GM23248 (cell line): ENCODE measurements around the gene STEAP1. TPM values are rescaled to one million over a fixed set of nuclear protein-coding genes. Genes with fewer than 3 reads are reported as not detected.
"Not testable (repeated sequence)": the region's sequence is repeated elsewhere in the genome, so short reads cannot be mapped to it uniquely, and the experiment has no call there.

Source experiments
- DNase-seq: peaks from one replicate; pipeline ENCODE4 v3.0.0-alpha.2; 2015
- H2AFZ ChIP-seq: fragments of 200-600 bp; sonication (generic); 2 replicates; pipeline ENCODE4 v1.6.1; 2016; ENCODE audit warnings: antibody characterized with exemption
- H3F3A ChIP-seq: fragments of 200-600 bp; sonication (generic); 2 replicates; pipeline ENCODE4 v1.6.1; 2016; ENCODE audit warnings: mild to moderate bottlenecking, antibody characterized with exemption, mixed run types; ENCODE audit not compliant: insufficient read depth
- H3K27ac ChIP-seq: fragments of 200-600 bp; sonication (generic); 2 replicates; pipeline ENCODE4 v1.5.1; 2016; ENCODE audit warnings: mild to moderate bottlenecking
- H3K27me3 ChIP-seq: fragments of 200-600 bp; sonication (generic); replicated peaks from 2 replicates; pipeline ENCODE4 v1.6.1; 2016; ENCODE audit warnings: mild to moderate bottlenecking; ENCODE audit not compliant: insufficient read depth
- H3K36me3 ChIP-seq: fragments of 200-600 bp; sonication (generic); 2 replicates; pipeline ENCODE4 v1.6.1; 2016; ENCODE audit warnings: low read depth, mild to moderate bottlenecking
- H3K4me1 ChIP-seq: fragments of 200-600 bp; sonication (generic); 2 replicates; pipeline ENCODE4 v1.6.1; 2016; ENCODE audit warnings: mild to moderate bottlenecking; ENCODE audit not compliant: insufficient read depth
- H3K4me2 ChIP-seq: fragments of 200-600 bp; sonication (generic); one replicate; pipeline ENCODE4 v1.6.1; 2016; ENCODE audit warnings: mild to moderate bottlenecking; ENCODE audit not compliant: unreplicated experiment
- H3K4me3 ChIP-seq: fragments of 200-600 bp; sonication (generic); 2 replicates; pipeline ENCODE4 v1.5.1; 2016; ENCODE audit warnings: mild to moderate bottlenecking
- H3K79me2 ChIP-seq: fragments of 200-600 bp; sonication (generic); 2 replicates; pipeline ENCODE4 v1.6.1; 2016; ENCODE audit warnings: mild to moderate bottlenecking; ENCODE audit not compliant: insufficient read depth
- H3K9ac ChIP-seq: fragments of 200-600 bp; sonication (generic); 2 replicates; pipeline ENCODE4 v1.6.1; 2016; ENCODE audit warnings: mild to moderate bottlenecking
- H3K9me2 ChIP-seq: fragments of 200-600 bp; sonication (generic); 2 replicates; pipeline ENCODE4 v1.6.1; 2016; ENCODE audit warnings: mixed run types, mild to moderate bottlenecking, moderate library complexity; ENCODE audit not compliant: insufficient read depth
- H3K9me3 ChIP-seq: fragments of 200-600 bp; sonication (generic); one replicate; pipeline ENCODE4 v1.6.1; 2017; ENCODE audit warnings: low read depth
- H4K20me1 ChIP-seq: fragments of 200-600 bp; sonication (generic); 2 replicates; pipeline ENCODE4 v1.6.0; 2016; ENCODE audit not compliant: insufficient read depth
- EZH2 ChIP-seq: fragments of 200-600 bp; sonication (generic); IDR thresholded peaks from 2 replicates; pipeline ENCODE4 v1.6.1; 2018; ENCODE audit warnings: antibody characterized with exemption, mild to moderate bottlenecking; ENCODE audit not compliant: insufficient read depth, poor library complexity, severe bottlenecking
- EZH2phosphoT487 ChIP-seq: fragments of 200-600 bp; sonication (generic); IDR thresholded peaks from 2 replicates; pipeline ENCODE4 v1.6.1; 2018; ENCODE audit warnings: antibody characterized with exemption, moderate library complexity, mild to moderate bottlenecking, low read depth; ENCODE audit not compliant: insufficient read depth
- WGBS, 2 experiments: methylation state at CpG; one replicate each; pipeline ENCODE4 v1.1.6; 2015 to 2017; ENCODE audit warnings: low lambda C conversion rate in 2 of 2, low coverage in 1 of 2; ENCODE audit errors: missing lambda C conversion rate in 2 of 2; 5-methylcytosine and 5-hydroxymethylcytosine counted together
- in situ Hi-C: fragments of 300-500 bp; cut with MboI; formaldehyde crosslinking; loops from 2 replicates; pipeline ENCODE4 v1.15.0; 2020
- polyA plus RNA-seq: library from polyadenylated mRNA; unstranded; fragments of >200 nt; fragmentation: Nextera tagmentation; extraction: Ambion mirVana; gene quantifications from 2 replicates; pipeline ENCODE4 v1.2.1, GENCODE V29; 2016
- total RNA-seq: library from RNA; depleted of rRNA; stranded (reverse); fragments of >200 nt; shearing (Covaris generic); gene quantifications from 2 replicates; pipeline ENCODE4 v1.2.3, GENCODE V29; 2014

STEAP1 gene
- total and polyA plus RNA-seq, 2 experiments from 2014 or later: 97.7 to 140 TPM

GRCh38 chr7:90147079-90147960 lies 6.9 kb upstream of the STEAP1 start:
- H3K9me3 ChIP-seq, H3K27ac ChIP-seq, H3F3A ChIP-seq, H3K4me1 ChIP-seq, H3K4me2 ChIP-seq, H4K20me1 ChIP-seq, in situ Hi-C loops, H3K27me3 ChIP-seq, H3K36me3 ChIP-seq, H3K79me2 ChIP-seq, H3K9ac ChIP-seq, H3K4me3 ChIP-seq, H3K9me2 ChIP-seq, H2AFZ ChIP-seq, DNase-seq: not testable (repeated sequence)
- 76 to 85% methylated on average over 13 to 14 of the region's 14 CpGs for WGBS, 2 experiments

GRCh38 chr7:90149428-90149827 lies 4.8 kb upstream of the STEAP1 start:
- H3K9ac ChIP-seq, H3K27me3 ChIP-seq, H2AFZ ChIP-seq, in situ Hi-C loops, H3K4me3 ChIP-seq, H4K20me1 ChIP-seq, H3K36me3 ChIP-seq, H3K9me2 ChIP-seq, H3K79me2 ChIP-seq, H3K4me1 ChIP-seq, H3K4me2 ChIP-seq, H3K9me3 ChIP-seq, H3F3A ChIP-seq, H3K27ac ChIP-seq: not testable (repeated sequence)
- DNase-seq: peak; percentile 47

GRCh38 chr7:90151884-90152283 lies 2.4 kb upstream of the STEAP1 start:
- WGBS, 2 experiments: 74 to 81% methylated on average over 3 of the region's 3 CpGs
- H3K4me3 ChIP-seq, H3K27ac ChIP-seq, H3K9me3 ChIP-seq, H3K9me2 ChIP-seq, H3K27me3 ChIP-seq, H4K20me1 ChIP-seq, DNase-seq, H3K9ac ChIP-seq, H3K4me2 ChIP-seq, H3K36me3 ChIP-seq, H2AFZ ChIP-seq: not testable (repeated sequence)
- Histone ChIP-seq H3K79me2 (peaks cover 24% of the 10 kb centered on the region), H3K4me1 (peaks cover 18% of the 10 kb centered on the region), H3F3A (peaks cover 22% of the 10 kb centered on the region)
- in situ Hi-C loops: loop anchor here (10.0 kb wide), 2 partner anchors 113 to 283 kb away; no protein-coding TSS in a partner anchor

GRCh38 chr7:90152642-90153253 lies 1.5 kb upstream of the STEAP1 start:
- H3K27me3 ChIP-seq, H3K4me3 ChIP-seq, H2AFZ ChIP-seq, H3K9ac ChIP-seq, H3K9me2 ChIP-seq, H3K9me3 ChIP-seq, H4K20me1 ChIP-seq, H3K36me3 ChIP-seq: not testable (repeated sequence)
- Histone ChIP-seq H3F3A (peaks cover 31% of the 10 kb centered on the region), H3K4me2 (peak overlapping the region; percentile 32), H3K4me1 (peaks cover 27% of the 10 kb centered on the region), H3K79me2 (peaks cover 24% of the 10 kb centered on the region), H3K27ac (peak overlapping the region; percentile 25; the same call in 1 of the 2 replicates)
- WGBS, 2 experiments: 27 to 34% methylated on average over 9 of the region's 9 CpGs
- in situ Hi-C loops: loop anchor here (10.0 kb wide), 2 partner anchors 112 to 282 kb away; no protein-coding TSS in a partner anchor
- peak; percentile 92 for DNase-seq

- Histone ChIP-seq H3K36me3 (no peaks in the 10 kb centered on the region), H3K4me3 (peak overlapping the region; percentile 80), H3K79me2 (peaks cover 39% of the 10 kb centered on the region), H3K9me2 (no peaks in the 10 kb centered on the region; the same call in 1 of the 2 replicates), H4K20me1 (no peaks in the 10 kb centered on the region), H3K9me3 (no peaks in the 10 kb centered on the region), H3K27me3 (no peaks in the 10 kb centered on the region), H3K27ac (peak overlapping the region; percentile 94), H3K9ac (peak overlapping the region; percentile 84), H2AFZ (peak overlapping the region; percentile 90), H3F3A (peaks cover 47% of the 10 kb centered on the region), H3K4me1 (peaks cover 45% of the 10 kb centered on the region), H3K4me2 (peak overlapping the region; percentile 94)
- peak; percentile 59 for DNase-seq
- in situ Hi-C loops: loop anchor here (10.0 kb wide), 2 partner anchors 110 to 280 kb away; no protein-coding TSS in a partner anchor
- 2 to 6% methylated on average over 4 of the region's 4 CpGs for WGBS, 2 experiments
- TF ChIP-seq EZH2phosphoT487 (no peak), EZH2 (no peak)
Observed at GRCh38 chr7:90155206-90155605, 937 bp downstream of the STEAP1 start.

GRCh38 chr7:90157331-90157730 lies 3.1 kb downstream of the STEAP1 start:
- Histone ChIP-seq H3K4me3 (peak overlapping the region; percentile 80), H3K4me1 (peaks cover 45% of the 10 kb centered on the region), H2AFZ (peak overlapping the region; percentile 71), H3K4me2 (peak overlapping the region; percentile 94), H3K9ac (peak overlapping the region; percentile 84), H3K27ac (peak overlapping the region; percentile 94), H3F3A (peaks cover 47% of the 10 kb centered on the region), H3K79me2 (peaks cover 46% of the 10 kb centered on the region), H3K36me3 (peaks cover 16% of the 10 kb centered on the region)
- 0% methylated on average over 2 of the region's 2 CpGs for WGBS, 2 experiments
- H3K9me3 ChIP-seq, H4K20me1 ChIP-seq, H3K27me3 ChIP-seq, H3K9me2 ChIP-seq: not testable (repeated sequence)
- in situ Hi-C loops: loop anchor here (10.0 kb wide), 2 partner anchors 107 to 277 kb away; no protein-coding TSS in a partner anchor
- DNase-seq: peak; percentile 87
